Cardiac muscle cell (in vitro differentiated cells and primary cell): ENCODE data around the gene DKC1. TPM values are rescaled to one million over a fixed set of nuclear protein-coding genes. Genes with fewer than 3 reads are reported as not detected.
A peak's percentile ranks its signal among the peaks of the same experiment; 100 is the strongest.

ENCODE experiments used
- DNase-seq, 2 donors: peaks; one replicate each; pipeline versions ENCODE4 v3.0.0 to v3.0.0-alpha.2; 2010 to 2017; ENCODE audit warnings: low read depth in 1 of 2, low spot score in 1 of 2
- H3K27ac ChIP-seq: fragments of 200-600 bp; sonication (generic); 2 replicates; pipeline ENCODE4 v1.5.1; 2016
- H3K27me3 ChIP-seq: fragments of 200-600 bp; sonication (generic); 2 replicates; pipeline ENCODE4 v1.6.0; 2016; ENCODE audit warnings: control low read depth
- H3K36me3 ChIP-seq: fragments of 200-600 bp; sonication (generic); 2 replicates; pipeline ENCODE4 v1.5.1; 2016; ENCODE audit warnings: control low read depth
- H3K4me1 ChIP-seq: fragments of 200-600 bp; sonication (generic); 2 replicates; pipeline ENCODE4 v1.8.1; 2017; ENCODE audit warnings: low read depth, mild to moderate bottlenecking, mixed run types
- H3K4me3 ChIP-seq: fragments of 200-600 bp; sonication (generic); 2 replicates; pipeline ENCODE4 v1.5.1; 2016; ENCODE audit warnings: mild to moderate bottlenecking
- H3K9me3 ChIP-seq: fragments of 200-600 bp; sonication (generic); 2 replicates; pipeline ENCODE4 v1.5.1; 2017; ENCODE audit warnings: low read depth, mild to moderate bottlenecking, control low read depth
- polyA plus RNA-seq: library from polyadenylated mRNA; unstranded; fragments of >200 nt; fragmentation: Nextera tagmentation; extraction: Ambion mirVana; gene quantifications from 2 replicates; pipeline ENCODE4 v1.2.1, GENCODE V29; 2016
- total RNA-seq: library from RNA; depleted of rRNA; stranded (reverse); fragments of >200 nt; gene quantifications from 2 replicates; pipeline ENCODE4 v1.2.3, GENCODE V29; 2016
- TF ChIP-seq, protein P1 (sequence below): IDR thresholded peaks from 2 replicates; pipeline ENCODE4 v1.5.1; 2012; ENCODE audit warnings: low read depth, mild to moderate bottlenecking, low read length

Gene DKC1
- total and polyA plus RNA-seq, 2 experiments from 2014 or later: 22.8 to 30.9 TPM

DNA sequence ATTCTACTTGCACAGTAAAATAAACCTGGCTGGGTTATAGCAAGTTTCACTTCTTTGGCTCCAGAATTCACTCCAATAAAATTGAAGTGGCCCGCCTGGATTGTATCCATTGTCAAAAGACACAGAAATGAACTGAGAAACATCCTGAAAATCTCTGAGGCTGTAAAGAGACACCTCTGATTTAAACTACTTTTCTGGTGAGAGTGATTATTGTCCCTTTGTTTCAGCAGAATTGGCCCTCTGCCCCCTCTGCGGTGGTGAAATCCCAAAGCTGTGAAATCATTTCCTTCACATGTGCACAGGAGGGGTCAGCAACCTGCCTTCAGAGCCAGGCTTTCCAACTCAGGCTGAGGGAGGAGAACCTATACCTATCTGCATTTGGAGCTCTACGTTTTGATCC lies 34.8 kb upstream of the DKC1 start:
- Histone ChIP-seq H3K4me3 (no peak overlapping the region), H3K9me3 (no peaks in the 10 kb centered on the region), H3K4me1 (no peaks in the 10 kb centered on the region), H3K36me3 (no peaks in the 10 kb centered on the region), H3K27ac (no peak overlapping the region), H3K27me3 (no peaks in the 10 kb centered on the region)
- TF ChIP-seq, protein P1, sequence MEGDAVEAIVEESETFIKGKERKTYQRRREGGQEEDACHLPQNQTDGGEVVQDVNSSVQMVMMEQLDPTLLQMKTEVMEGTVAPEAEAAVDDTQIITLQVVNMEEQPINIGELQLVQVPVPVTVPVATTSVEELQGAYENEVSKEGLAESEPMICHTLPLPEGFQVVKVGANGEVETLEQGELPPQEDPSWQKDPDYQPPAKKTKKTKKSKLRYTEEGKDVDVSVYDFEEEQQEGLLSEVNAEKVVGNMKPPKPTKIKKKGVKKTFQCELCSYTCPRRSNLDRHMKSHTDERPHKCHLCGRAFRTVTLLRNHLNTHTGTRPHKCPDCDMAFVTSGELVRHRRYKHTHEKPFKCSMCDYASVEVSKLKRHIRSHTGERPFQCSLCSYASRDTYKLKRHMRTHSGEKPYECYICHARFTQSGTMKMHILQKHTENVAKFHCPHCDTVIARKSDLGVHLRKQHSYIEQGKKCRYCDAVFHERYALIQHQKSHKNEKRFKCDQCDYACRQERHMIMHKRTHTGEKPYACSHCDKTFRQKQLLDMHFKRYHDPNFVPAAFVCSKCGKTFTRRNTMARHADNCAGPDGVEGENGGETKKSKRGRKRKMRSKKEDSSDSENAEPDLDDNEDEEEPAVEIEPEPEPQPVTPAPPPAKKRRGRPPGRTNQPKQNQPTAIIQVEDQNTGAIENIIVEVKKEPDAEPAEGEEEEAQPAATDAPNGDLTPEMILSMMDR: no peak
- peak in 1 of 2 donors; percentile 80 for DNase-seq

- Histone ChIP-seq H3K9me3 (no peaks in the 10 kb centered on the region), H3K27ac (no peak overlapping the region), H3K36me3 (no peaks in the 10 kb centered on the region), H3K4me3 (no peak overlapping the region), H3K4me1 (no peaks in the 10 kb centered on the region), H3K27me3 (no peaks in the 10 kb centered on the region)
- TF ChIP-seq, protein P1: no peak
- no peak for DNase-seq
Measured at GRCh38 chrX:154728431-154729190, 34.1 kb upstream of the DKC1 start.

GRCh38 chrX:154729439-154729838 lies 33.2 kb upstream of the DKC1 start:
- no peaks in the 10 kb centered on the region for H3K9me3 ChIP-seq
- DNase-seq: no peak
- H3K4me1 ChIP-seq: no peaks in the 10 kb centered on the region
- H3K27ac ChIP-seq: no peak overlapping the region
- H3K4me3 ChIP-seq: no peak overlapping the region
- H3K36me3 ChIP-seq: no peaks in the 10 kb centered on the region
- H3K27me3 ChIP-seq: no peaks in the 10 kb centered on the region
- TF ChIP-seq, protein P1: no peak

DNA sequence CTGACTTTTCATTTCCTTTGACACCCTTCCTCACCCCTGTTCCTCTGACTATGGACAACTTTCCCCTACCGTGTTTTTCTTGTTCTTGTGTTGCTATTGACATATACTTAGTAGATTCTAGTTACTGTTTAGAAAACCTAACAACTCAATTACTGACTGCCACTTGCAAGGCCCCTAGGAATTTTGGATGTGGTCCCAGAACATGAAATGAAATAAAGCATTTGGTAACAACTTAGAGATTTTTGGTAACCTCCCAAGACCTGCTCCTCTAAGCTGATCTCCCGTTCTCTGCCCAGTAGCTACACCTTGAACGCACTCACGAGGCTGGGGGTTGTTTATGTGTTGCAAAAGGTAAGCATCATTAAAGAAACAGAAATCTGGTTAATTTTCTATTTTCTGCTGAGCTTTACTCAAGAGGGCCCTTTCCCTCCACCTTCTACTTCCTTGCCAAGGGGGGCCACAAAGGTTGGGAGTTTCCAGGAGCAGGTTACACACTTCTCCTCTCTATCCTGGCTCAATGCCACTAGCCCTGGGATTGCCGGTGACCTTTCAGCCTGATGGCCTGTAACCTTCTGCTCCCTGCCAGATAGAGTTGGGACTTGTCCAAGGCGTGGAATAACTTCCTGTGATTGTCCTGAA lies 32.3 kb upstream of the DKC1 start:
- H3K9me3 ChIP-seq: no peaks in the 10 kb centered on the region
- no peak overlapping the region for H3K27ac ChIP-seq
- H3K4me1 ChIP-seq: no peaks in the 10 kb centered on the region
- peak in 1 of 2 donors; percentile 88 for DNase-seq
- H3K36me3 ChIP-seq: no peaks in the 10 kb centered on the region
- TF ChIP-seq, protein P1: no peak
- no peaks in the 10 kb centered on the region for H3K27me3 ChIP-seq
- no peak overlapping the region for H3K4me3 ChIP-seq

GRCh38 chrX:154731184-154731583 lies 31.5 kb upstream of the DKC1 start:
- no peak for DNase-seq
- Histone ChIP-seq H3K36me3 (no peaks in the 10 kb centered on the region), H3K27ac (no peak overlapping the region), H3K4me1 (no peaks in the 10 kb centered on the region), H3K4me3 (no peak overlapping the region), H3K27me3 (no peaks in the 10 kb centered on the region), H3K9me3 (no peaks in the 10 kb centered on the region)
- TF ChIP-seq, protein P1: no peak
